Measurements from ENCODE around the gene RAD52. TPM values are rescaled to one million over a fixed set of nuclear protein-coding genes. Genes with fewer than 3 reads are reported as not detected.

Gene RAD52
- total RNA-seq, 2 donors from 2014 or later = 16.7 to 30.5 TPM

GRCh38 chr12:913919-914698, 35.4 kb downstream of the RAD52 start:
- H3K4me1 ChIP-seq (replicated peaks) = no peaks in the 10 kb centered on the region
- H3K27ac ChIP-seq = no peak overlapping the region
- H3K4me3 ChIP-seq = no peak overlapping the region
- TF ChIP-seq POLR2AphosphoS5 (IDR thresholded peaks at IDR 0.05) (no peak), POLR2A (IDR thresholded peaks at IDR 0.05) (no peak), CTCF (IDR thresholded peaks at IDR 0.05) (no peak)
- H3K27me3 ChIP-seq (replicated peaks; ENCODE audit: insufficient read depth) = no peaks in the 10 kb centered on the region
- H3K9me3 ChIP-seq = no peaks in the 10 kb centered on the region
- WGBS = 85% methylated on average over 15 of the region's 15 CpGs
- no peak for DNase-seq (ENCODE audit: low spot score)
- intact Hi-C loops (cut with DNase I) = no loop called here
- peaks cover 0 to 11% of the 10 kb centered on the region in 2 donors for H3K36me3 ChIP-seq

- DNase-seq (ENCODE audit: low spot score) = no peak
- Histone ChIP-seq H3K36me3 (peaks cover 0 to 21% of the 10 kb centered on the region in 2 donors), H3K27ac (no peak overlapping the region), H3K27me3 (replicated peaks; ENCODE audit: insufficient read depth) (no peaks in the 10 kb centered on the region), H3K4me3 (no peak overlapping the region), H3K4me1 (replicated peaks) (no peaks in the 10 kb centered on the region), H3K9me3 (no peaks in the 10 kb centered on the region)
- TF ChIP-seq CTCF (IDR thresholded peaks at IDR 0.05) = no peak
- no peak for TF ChIP-seq POLR2AphosphoS5 (IDR thresholded peaks at IDR 0.05)
- no peak for TF ChIP-seq POLR2A (IDR thresholded peaks at IDR 0.05)
- WGBS = 80% methylated on average over 7 of the region's 7 CpGs
- intact Hi-C loops (cut with DNase I) = no loop called here
Observed at GRCh38 chr12:912466-913235, 36.8 kb downstream of the RAD52 start.

GRCh38 chr12:911191-911826, 38.2 kb downstream of the RAD52 start:
- H3K36me3 ChIP-seq = peaks cover 0 to 20% of the 10 kb centered on the region in 2 donors

GRCh38 chr12:910416-910815, 39.1 kb downstream of the RAD52 start:
- Histone ChIP-seq H3K4me1 (replicated peaks) (no peaks in the 10 kb centered on the region), H3K27ac (no peak overlapping the region), H3K4me3 (no peak overlapping the region), H3K36me3 (peaks cover 0 to 16% of the 10 kb centered on the region in 2 donors), H3K27me3 (replicated peaks; ENCODE audit: insufficient read depth) (no peaks in the 10 kb centered on the region), H3K9me3 (no peaks in the 10 kb centered on the region)
- intact Hi-C loops (cut with DNase I) = no loop called here
- no peak for TF ChIP-seq POLR2AphosphoS5 (IDR thresholded peaks at IDR 0.05)
- TF ChIP-seq POLR2A (IDR thresholded peaks at IDR 0.05) = no peak
- TF ChIP-seq CTCF (IDR thresholded peaks at IDR 0.05) = no peak
- no peak for DNase-seq (ENCODE audit: low spot score)
- WGBS = 69% methylated on average over 4 of the region's 4 CpGs

More at GRCh38 chr12:911191-911826, 38.2 kb downstream of the RAD52 start:
- 70% methylated on average over 10 of the region's 10 CpGs for WGBS
- TF ChIP-seq POLR2AphosphoS5 (IDR thresholded peaks at IDR 0.05) (no peak), CTCF (IDR thresholded peaks at IDR 0.05) (no peak), POLR2A (IDR thresholded peaks at IDR 0.05) (no peak)
- intact Hi-C loops (cut with DNase I) = no loop called here
- no peaks in the 10 kb centered on the region for H3K9me3 ChIP-seq
- DNase-seq (ENCODE audit: low spot score) = no peak
- no peak overlapping the region for H3K4me3 ChIP-seq
- no peaks in the 10 kb centered on the region for H3K4me1 ChIP-seq (replicated peaks)
- no peak overlapping the region for H3K27ac ChIP-seq
- H3K27me3 ChIP-seq (replicated peaks; ENCODE audit: insufficient read depth) = no peaks in the 10 kb centered on the region

All from prostate gland (tissue), 2 donors.